Erythroblast (primary cell): ENCODE data around the gene CCDC187.

Source experiments
- GATA1 ChIP-seq: IDR thresholded peaks from 2 replicates; pipeline ENCODE4 v1.6.1; 2011; ENCODE audit warnings: low read depth, mild to moderate bottlenecking, control low read depth, low read length, moderate library complexity
- POLR2A ChIP-seq: IDR thresholded peaks from 2 replicates; pipeline ENCODE4 v1.6.1; 2011; ENCODE audit warnings: mild to moderate bottlenecking, low read length

DNA sequence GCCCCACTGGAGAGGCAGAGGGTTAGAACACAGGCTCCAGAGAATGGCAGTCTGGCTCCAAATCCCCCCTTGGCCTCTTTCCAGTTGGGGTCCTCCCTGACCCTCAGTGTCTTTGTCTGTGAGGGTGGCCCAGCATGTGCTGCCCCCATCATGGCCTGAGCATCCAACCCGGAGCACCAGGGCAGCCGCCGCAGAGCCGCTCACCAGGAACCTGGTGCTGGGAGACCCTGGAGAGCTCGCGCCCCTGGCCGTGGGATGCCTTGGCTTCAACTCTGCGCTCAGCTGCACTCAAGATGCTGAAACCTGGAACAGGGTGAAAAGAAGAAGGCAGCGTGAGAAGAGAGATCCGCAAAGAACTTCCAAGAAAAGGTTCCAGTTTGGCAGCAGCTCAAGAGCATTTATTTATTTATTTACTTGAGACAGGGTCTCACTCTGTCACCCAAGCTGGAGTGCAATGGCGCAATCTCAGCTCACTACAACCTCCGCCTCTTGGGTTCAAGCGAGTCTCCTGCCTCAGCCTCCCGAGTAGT is 3.8 kb downstream of the CCDC187 start:
- TF ChIP-seq POLR2A: no peak
- no peak for TF ChIP-seq GATA1
